Activated naive CD8-positive, alpha-beta T cell treated with anti-CD3 and anti-CD28 coated beads, Interleukin-2, amount 50 U/mL, for 24 hours (primary cell): Measurements from ENCODE around the gene MKX.
"Not testable (repeated sequence)": the region's sequence is repeated elsewhere in the genome, so short reads cannot be mapped to it uniquely, and the experiment has no call there.

ENCODE experiments used
- ATAC-seq: fragments of 150-1000 bp; cut with Tn5 transposase; one replicate; pipeline ENCODE4 v1.10.0; 2021
- DNase-seq: peaks from one replicate; pipeline ENCODE4 v3.0.0; 2021
- H3K27ac Mint-ChIP-seq: one replicate; pipeline ENCODE4 v1.8.0; 2021; ENCODE audit warnings: mild to moderate bottlenecking, mixed read lengths
- H3K27me3 Mint-ChIP-seq: one replicate; pipeline ENCODE4 v1.8.0; 2021; ENCODE audit warnings: mixed read lengths
- H3K36me3 Mint-ChIP-seq: one replicate; pipeline ENCODE4 v1.8.0; 2021; ENCODE audit warnings: low read depth, mixed read lengths
- H3K4me1 Mint-ChIP-seq: one replicate; pipeline ENCODE4 v1.8.0; 2021; ENCODE audit warnings: mixed read lengths
- H3K4me3 Mint-ChIP-seq: one replicate; pipeline ENCODE4 v1.8.0; 2021; ENCODE audit warnings: mild to moderate bottlenecking, moderate library complexity, mixed read lengths
- H3K9me3 Mint-ChIP-seq: one replicate; pipeline ENCODE4 v1.8.0; 2021; ENCODE audit warnings: mixed read lengths

The MKX gene

GRCh38 chr10:27688991-27689390 lies 56.6 kb downstream of the MKX start:
- H3K27ac Mint-ChIP-seq = no peak overlapping the region
- no peak overlapping the region for H3K4me3 Mint-ChIP-seq
- no peaks in the 10 kb centered on the region for H3K36me3 Mint-ChIP-seq
- no peaks in the 10 kb centered on the region for H3K9me3 Mint-ChIP-seq
- DNase-seq = no peak
- H3K4me1 Mint-ChIP-seq = no peaks in the 10 kb centered on the region
- no peak for ATAC-seq
- H3K27me3 Mint-ChIP-seq = peaks cover 10% of the 10 kb centered on the region

- Mint-ChIP-seq H3K9me3 (no peaks in the 10 kb centered on the region), H3K27me3 (peaks cover 10% of the 10 kb centered on the region), H3K36me3 (no peaks in the 10 kb centered on the region), H3K4me1 (no peaks in the 10 kb centered on the region), H3K27ac (no peak overlapping the region), H3K4me3 (no peak overlapping the region)
- DNase-seq (no peak), ATAC-seq (no peak)
Observed at GRCh38 chr10:27688276-27688675, 57.3 kb downstream of the MKX start.

- Mint-ChIP-seq H3K27ac (no peak overlapping the region), H3K27me3 (peaks cover 10% of the 10 kb centered on the region), H3K9me3 (no peaks in the 10 kb centered on the region), H3K36me3 (no peaks in the 10 kb centered on the region), H3K4me1 (no peaks in the 10 kb centered on the region), H3K4me3 (no peak overlapping the region)
- DNase-seq (no peak), ATAC-seq (no peak)
Observed at GRCh38 chr10:27687743-27688142, 57.9 kb downstream of the MKX start.

- no peak overlapping the region for H3K27ac Mint-ChIP-seq
- peaks cover 10% of the 10 kb centered on the region for H3K27me3 Mint-ChIP-seq
- H3K36me3 Mint-ChIP-seq = no peaks in the 10 kb centered on the region
- H3K9me3 Mint-ChIP-seq = no peaks in the 10 kb centered on the region
- H3K4me3 Mint-ChIP-seq = no peak overlapping the region
- H3K4me1 Mint-ChIP-seq = no peaks in the 10 kb centered on the region
- DNase-seq = no peak
- no peak for ATAC-seq
Observed at GRCh38 chr10:27687326-27687725, 58.3 kb downstream of the MKX start.

- ATAC-seq = no peak
Observed at GRCh38 chr10:27685681-27686080, 59.9 kb downstream of the MKX start.

GRCh38 chr10:27683226-27683625 lies 62.4 kb downstream of the MKX start:
- Mint-ChIP-seq H3K9me3 (no peaks in the 10 kb centered on the region), H3K4me1 (no peaks in the 10 kb centered on the region), H3K4me3 (no peak overlapping the region), H3K27ac (no peak overlapping the region), H3K27me3 (peaks cover 9% of the 10 kb centered on the region), H3K36me3 (no peaks in the 10 kb centered on the region)
- no peak for ATAC-seq
- DNase-seq = no peak

More at GRCh38 chr10:27685681-27686080, 59.9 kb downstream of the MKX start:
- Mint-ChIP-seq H3K4me1 (no peaks in the 10 kb centered on the region), H3K9me3 (no peaks in the 10 kb centered on the region), H3K27me3 (peaks cover 10% of the 10 kb centered on the region), H3K4me3 (no peak overlapping the region), H3K36me3 (no peaks in the 10 kb centered on the region), H3K27ac (no peak overlapping the region)
- DNase-seq = no peak

GRCh38 chr10:27681795-27682194 lies 63.8 kb downstream of the MKX start:
- DNase-seq, ATAC-seq, H3K27me3 Mint-ChIP-seq, H3K27ac Mint-ChIP-seq, H3K4me3 Mint-ChIP-seq, H3K4me1 Mint-ChIP-seq, H3K36me3 Mint-ChIP-seq, H3K9me3 Mint-ChIP-seq: not testable (repeated sequence)

GRCh38 chr10:27680691-27681605 lies 64.7 kb downstream of the MKX start:
- ATAC-seq = peak; percentile 49

GRCh38 chr10:27680006-27680557 lies 65.5 kb downstream of the MKX start:
- peaks cover 4% of the 10 kb centered on the region for H3K27me3 Mint-ChIP-seq
- no peaks in the 10 kb centered on the region for H3K4me1 Mint-ChIP-seq
- no peak overlapping the region for H3K4me3 Mint-ChIP-seq
- ATAC-seq (no peak), DNase-seq (no peak)
- H3K36me3 Mint-ChIP-seq = no peaks in the 10 kb centered on the region
- no peaks in the 10 kb centered on the region for H3K9me3 Mint-ChIP-seq
- no peak overlapping the region for H3K27ac Mint-ChIP-seq

More at GRCh38 chr10:27680691-27681605, 64.7 kb downstream of the MKX start:
- Mint-ChIP-seq H3K4me3 (no peak overlapping the region), H3K27me3 (peaks cover 4% of the 10 kb centered on the region), H3K36me3 (no peaks in the 10 kb centered on the region), H3K27ac (no peak overlapping the region), H3K9me3 (no peaks in the 10 kb centered on the region), H3K4me1 (no peaks in the 10 kb centered on the region)
- no peak for DNase-seq

GRCh38 chr10:27679369-27679912 lies 66.2 kb downstream of the MKX start:
- Mint-ChIP-seq H3K9me3 (no peaks in the 10 kb centered on the region), H3K27ac (no peak overlapping the region), H3K4me3 (no peak overlapping the region), H3K36me3 (no peaks in the 10 kb centered on the region), H3K4me1 (no peaks in the 10 kb centered on the region), H3K27me3 (peaks cover 4% of the 10 kb centered on the region)
- DNase-seq (no peak), ATAC-seq (no peak)

- Mint-ChIP-seq H3K27ac (no peak overlapping the region), H3K9me3 (no peaks in the 10 kb centered on the region), H3K4me3 (no peak overlapping the region), H3K36me3 (no peaks in the 10 kb centered on the region), H3K27me3 (peaks cover 4% of the 10 kb centered on the region), H3K4me1 (no peaks in the 10 kb centered on the region)
- ATAC-seq (no peak), DNase-seq (no peak)
Observed at GRCh38 chr10:27678166-27678565, 67.5 kb downstream of the MKX start.

GRCh38 chr10:27673065-27673464 lies 72.6 kb downstream of the MKX start:
- no peaks in the 10 kb centered on the region for H3K4me1 Mint-ChIP-seq
- H3K36me3 Mint-ChIP-seq = no peaks in the 10 kb centered on the region
- no peak for ATAC-seq
- no peak for DNase-seq
- H3K27ac Mint-ChIP-seq = no peak overlapping the region
- no peaks in the 10 kb centered on the region for H3K9me3 Mint-ChIP-seq
- no peak overlapping the region for H3K4me3 Mint-ChIP-seq
- H3K27me3 Mint-ChIP-seq = peaks cover 2% of the 10 kb centered on the region

- H3K27ac Mint-ChIP-seq = no peak overlapping the region
- ATAC-seq (no peak), DNase-seq (no peak)
- no peak overlapping the region for H3K4me3 Mint-ChIP-seq
- H3K27me3 Mint-ChIP-seq = no peaks in the 10 kb centered on the region
- no peaks in the 10 kb centered on the region for H3K4me1 Mint-ChIP-seq
- H3K9me3 Mint-ChIP-seq = peaks cover under 1% of the 10 kb centered on the region
- H3K36me3 Mint-ChIP-seq = no peaks in the 10 kb centered on the region
Observed at GRCh38 chr10:27671821-27672220, 73.8 kb downstream of the MKX start.

- H3K36me3 Mint-ChIP-seq = no peaks in the 10 kb centered on the region
- H3K4me1 Mint-ChIP-seq = no peaks in the 10 kb centered on the region
- no peak overlapping the region for H3K27ac Mint-ChIP-seq
- H3K27me3 Mint-ChIP-seq = peaks cover 38% of the 10 kb centered on the region
- peaks cover 3% of the 10 kb centered on the region for H3K9me3 Mint-ChIP-seq
- no peak overlapping the region for H3K4me3 Mint-ChIP-seq
- DNase-seq = no peak
- ATAC-seq = no peak
Observed at GRCh38 chr10:27664461-27664860, 81.2 kb downstream of the MKX start.

GRCh38 chr10:27663621-27664020 lies 82.0 kb downstream of the MKX start:
- Mint-ChIP-seq H3K27me3 (peaks cover 38% of the 10 kb centered on the region), H3K4me3 (no peak overlapping the region)

More at GRCh38 chr10:27663621-27664020, 82.0 kb downstream of the MKX start:
- no peak for DNase-seq
- Mint-ChIP-seq H3K4me1 (no peaks in the 10 kb centered on the region), H3K9me3 (peaks cover 3% of the 10 kb centered on the region), H3K36me3 (no peaks in the 10 kb centered on the region), H3K27ac (no peak overlapping the region)
- ATAC-seq = no peak
